ENCODE data around the gene GNG4. TPM values are rescaled to one million over a fixed set of nuclear protein-coding genes. Genes with fewer than 3 reads are reported as not detected.

Gene GNG4
- total and polyA plus RNA-seq, 9 of the 15 experiments (the other 6 are each of a cell fraction or from before 2014, with no cell fraction given) = 0.06 to 0.58 (median 0.08) TPM; not detected in 4

- TF ChIP-seq ZBTB40 (IDR thresholded peaks at IDR 0.05) (peak; percentile 57), ZBTB40 (CRISPR knock-in tag; IDR thresholded peaks at IDR 0.05) (no peak), MEF2D (tag; conservative IDR thresholded peaks at IDR 0.05; ENCODE audit: low read depth) (no peak), TBL1XR1 (IDR thresholded peaks at IDR 0.05; ENCODE audit: low read length in 2 of 2) (no peak), SMAD2 (IDR thresholded peaks at IDR 0.05; ENCODE audit: low read depth, low read length) (no peak), ZNF384 (IDR thresholded peaks at IDR 0.05; ENCODE audit: low read depth, low read length) (no peak), KLF1 (tag; IDR thresholded peaks at IDR 0.05) (no peak), ZNF133 (CRISPR knock-in tag; IDR thresholded peaks at IDR 0.05) (no peak), ESRRA (IDR thresholded peaks at IDR 0.05; ENCODE audit: borderline replicate concordance, low read depth) (no peak), PCBP1 (IDR thresholded peaks at IDR 0.05; ENCODE audit: low read depth, low read length, poor library complexity, severe bottlenecking) (no peak), POLR2G (IDR thresholded peaks at IDR 0.05; ENCODE audit: low read depth, low read length) (no peak), KDM2B (CRISPR knock-in tag; IDR thresholded peaks at IDR 0.05) (no peak), CHD1 (IDR thresholded peaks at IDR 0.05; ENCODE audit: low read length) (peak; percentile 81), HNRNPLL (IDR thresholded peaks at IDR 0.05; ENCODE audit: low read depth, low read length, poor library complexity, severe bottlenecking) (no peak), HMG20B (CRISPR knock-in tag; IDR thresholded peaks at IDR 0.05) (no peak), AFF4 (CRISPR knock-in tag; IDR thresholded peaks at IDR 0.05) (no peak)
Measured at GRCh38 chr1:235503403-235504121, 146.0 kb downstream of the GNG4 start (continued).

Measured in K562 (cell line).